Cortex of kidney (tissue), 1 donor: ENCODE data around the gene TMEM131.
"Not testable (repeated sequence)": the region's sequence is repeated elsewhere in the genome, so short reads cannot be mapped to it uniquely, and the experiment has no call there.

Source experiments
- DNase-seq: peaks from one replicate; lab custom pipeline; 2025; lab: John Stamatoyannopoulos, UW

TMEM131 gene

DNA sequence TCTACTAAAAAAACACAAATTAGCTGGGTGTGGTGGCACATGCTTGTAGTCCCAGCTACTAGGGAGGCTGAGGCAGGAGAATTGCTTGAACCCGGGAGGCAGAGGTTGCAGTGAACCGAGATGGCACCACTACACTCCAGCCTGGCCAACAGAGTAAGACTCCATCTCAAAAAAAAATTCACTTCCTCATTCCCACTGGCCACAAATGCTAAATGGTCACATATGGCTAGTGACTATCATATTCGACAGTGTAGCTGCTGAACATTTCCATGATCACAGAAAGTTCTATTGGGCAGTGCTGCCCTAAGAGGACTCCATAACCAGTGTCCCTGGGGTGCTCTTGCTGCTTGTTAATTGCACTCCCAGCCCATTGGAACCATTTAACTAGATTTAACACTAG, 26.3 kb upstream of the TMEM131 start:
- not testable (repeated sequence) for DNase-seq

DNA sequence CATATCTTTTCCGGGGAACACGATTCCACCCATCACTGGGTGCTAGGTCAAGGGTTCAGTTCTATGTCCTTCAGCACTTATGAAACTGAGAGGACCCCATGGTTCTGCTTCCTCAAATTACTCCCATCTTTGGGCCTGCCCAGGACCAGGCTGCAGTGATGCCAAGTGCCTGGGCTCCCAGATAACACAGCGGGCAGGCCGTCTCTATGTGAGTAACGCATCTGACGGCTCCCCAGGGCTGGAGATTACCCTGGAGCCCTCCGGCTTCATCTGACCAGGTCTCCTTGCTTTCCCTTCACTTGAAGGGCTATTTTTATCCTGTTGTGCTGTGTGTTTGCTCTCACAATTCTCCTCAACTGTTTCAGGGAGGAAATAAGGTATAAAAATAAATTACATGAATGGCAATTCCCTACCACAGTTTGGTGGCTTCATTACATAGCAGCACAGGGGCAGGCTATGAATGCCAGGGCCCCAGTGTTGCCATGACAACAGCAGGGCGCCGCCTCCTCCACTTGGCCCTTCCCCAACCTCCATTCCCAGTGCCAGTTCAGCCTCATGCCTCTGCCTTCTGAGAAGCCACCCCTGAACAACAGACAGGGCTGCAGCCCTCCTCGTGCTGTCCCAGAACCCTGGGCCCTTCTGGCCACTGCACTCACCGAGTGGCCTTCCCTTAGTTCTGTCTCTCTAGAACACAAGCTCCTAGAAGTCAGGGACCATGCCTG, 25.4 kb upstream of the TMEM131 start:
- no peak for DNase-seq

DNA sequence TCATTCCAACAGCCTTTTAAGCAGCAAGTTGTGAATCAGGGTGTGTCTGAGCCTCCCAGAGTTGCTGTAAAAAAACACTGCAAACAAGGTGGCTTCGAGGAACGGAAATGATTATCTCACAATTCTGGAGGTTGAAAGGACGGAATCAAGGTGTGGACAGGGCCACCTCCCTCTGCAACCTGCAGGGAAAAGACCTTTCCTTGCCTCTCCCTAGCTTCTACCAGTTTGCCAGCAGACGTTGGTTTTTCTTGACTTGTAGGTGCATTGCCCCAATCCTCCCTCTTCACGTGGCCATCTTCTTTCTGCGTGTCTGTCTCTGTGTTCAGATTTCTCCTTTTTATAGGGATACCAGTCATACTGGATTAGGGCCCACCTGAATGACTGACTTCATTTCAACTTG, 24.8 kb upstream of the TMEM131 start:
- DNase-seq: no peak

- no peak for DNase-seq
Observed at GRCh38 chr2:98016908-98017670, 21.3 kb upstream of the TMEM131 start.

DNA sequence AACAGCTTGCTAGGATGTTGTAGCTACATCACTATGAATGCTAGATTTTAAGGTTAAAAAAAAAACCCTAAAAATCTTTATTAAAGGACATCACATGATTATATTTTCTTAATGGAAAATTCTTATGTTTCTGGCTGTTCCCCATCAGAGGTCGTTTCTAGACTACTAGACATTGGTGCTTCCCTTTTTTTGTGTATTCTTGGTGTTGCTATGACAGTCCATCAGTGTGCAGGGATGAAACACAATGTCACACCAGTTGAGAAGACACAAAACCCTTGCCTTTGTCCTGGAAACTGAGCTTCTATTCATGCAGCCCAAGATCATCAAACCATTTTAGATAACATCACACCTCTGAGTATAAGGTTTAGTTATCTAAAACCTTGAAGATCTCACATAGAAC, 19.9 kb upstream of the TMEM131 start:
- no peak for DNase-seq

DNA sequence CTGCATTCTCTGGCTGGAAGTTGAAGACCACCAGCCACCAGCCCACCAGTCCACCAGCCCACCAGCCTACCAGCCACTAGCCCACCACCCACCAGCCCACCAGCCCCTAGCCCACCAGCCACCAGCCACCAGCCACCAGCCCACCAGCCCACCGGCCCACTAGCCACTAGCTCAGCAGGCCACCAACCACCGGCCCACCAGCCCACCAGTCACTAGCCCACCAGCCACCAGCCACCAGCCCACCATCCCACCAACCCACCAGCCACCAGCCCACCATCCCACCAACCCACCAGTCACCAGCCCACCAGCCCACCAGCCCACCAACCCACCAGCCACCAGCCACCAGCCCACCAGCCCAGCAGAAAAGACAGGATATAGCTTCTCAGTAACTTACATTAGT, 18.6 kb upstream of the TMEM131 start:
- no peak for DNase-seq

DNA sequence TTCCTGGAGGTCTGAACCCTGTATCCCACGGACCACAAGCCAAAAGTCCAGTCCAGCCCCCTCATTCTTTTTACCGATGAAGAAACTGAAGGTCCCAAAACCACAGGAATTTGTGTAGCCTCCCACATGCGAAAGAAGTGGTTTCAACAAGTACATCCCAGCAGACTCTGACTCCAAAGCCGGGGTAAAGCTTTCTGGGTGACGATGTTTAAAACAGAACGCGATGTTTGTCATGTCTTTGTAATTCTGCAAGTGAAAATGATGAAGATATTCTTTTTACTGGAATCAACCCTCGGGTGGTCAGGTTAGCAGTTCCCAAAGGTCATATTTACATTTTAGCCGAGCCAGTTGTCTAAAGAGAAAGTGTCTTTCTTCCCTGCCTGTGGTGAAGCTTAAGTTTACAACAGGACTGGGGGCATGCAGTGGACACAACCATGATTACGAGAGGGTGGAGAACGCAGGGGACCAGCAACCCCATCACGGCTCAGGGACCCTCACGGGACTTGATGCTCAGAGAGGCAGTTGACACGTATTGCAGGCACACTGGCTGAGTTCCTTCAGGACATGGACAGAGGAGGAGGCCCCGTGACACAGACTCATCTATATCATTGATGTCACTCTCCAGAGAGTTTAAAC, 17.8 kb upstream of the TMEM131 start:
- DNase-seq: no peak

DNA sequence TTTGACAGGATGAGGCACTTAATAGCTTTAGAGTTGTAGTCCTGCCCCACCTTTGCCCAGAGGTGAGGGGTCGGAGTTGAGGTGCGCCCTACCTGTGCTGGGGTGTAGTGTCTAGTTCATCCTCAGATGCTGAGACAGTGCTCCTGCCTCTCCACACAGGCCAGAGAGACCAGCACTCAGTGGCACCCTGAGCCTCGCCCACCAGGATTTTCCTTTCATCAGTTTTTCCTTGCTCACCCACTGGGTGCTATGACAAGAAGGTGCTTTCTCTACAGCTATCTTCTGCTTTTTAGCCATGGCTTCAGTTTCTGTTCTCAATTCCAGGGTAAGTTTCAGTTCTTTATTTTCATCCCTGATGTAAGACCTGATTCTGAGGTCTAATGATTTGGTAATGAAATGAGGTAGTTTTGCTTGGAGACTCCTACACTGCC, 16.8 kb upstream of the TMEM131 start:
- no peak for DNase-seq

DNA sequence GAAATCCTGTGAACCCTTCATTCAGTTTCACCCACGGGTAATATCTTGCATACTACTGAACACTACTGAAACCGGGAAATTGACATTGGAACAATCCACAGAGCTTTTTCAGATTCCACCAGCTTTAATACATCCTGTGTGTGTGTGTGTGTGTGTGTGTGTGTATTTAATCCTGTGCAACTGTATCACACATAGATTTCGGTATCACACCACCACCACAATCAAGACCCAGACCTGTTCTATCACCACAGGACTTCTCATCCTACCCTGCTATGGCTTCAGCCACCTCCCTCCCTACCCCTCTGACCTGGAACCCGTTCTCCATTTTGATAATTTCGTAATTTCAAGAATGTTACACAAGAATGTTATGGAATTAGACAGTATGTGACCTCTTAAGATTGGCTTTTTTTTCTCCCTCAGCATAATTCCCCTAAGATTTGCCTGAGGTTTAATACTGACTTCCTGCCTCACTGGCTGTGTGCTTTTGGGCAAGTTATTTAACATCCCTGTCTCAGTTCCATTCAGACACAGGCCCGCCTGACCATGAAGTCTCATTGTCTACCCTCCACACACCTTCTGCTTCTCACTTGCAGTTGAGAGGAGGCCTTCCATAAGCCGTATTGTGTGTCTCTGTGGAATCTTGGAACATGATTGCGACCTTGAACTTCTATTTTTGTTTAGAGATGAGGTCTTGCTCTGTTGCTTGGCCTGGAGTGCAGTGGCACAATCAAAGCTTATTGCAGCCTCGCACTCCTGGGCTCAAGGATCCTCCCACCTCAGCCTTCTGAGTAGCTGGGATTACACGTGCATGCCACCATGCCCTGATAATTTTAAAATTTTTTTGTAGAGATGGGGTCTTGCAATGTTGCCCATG, 14.4 kb upstream of the TMEM131 start:
- no peak for DNase-seq

- DNase-seq: no peak
Observed at GRCh38 chr2:98008415-98008814, 12.7 kb upstream of the TMEM131 start.

GRCh38 chr2:98006378-98006777, 10.6 kb upstream of the TMEM131 start:
- DNase-seq: no peak

DNA sequence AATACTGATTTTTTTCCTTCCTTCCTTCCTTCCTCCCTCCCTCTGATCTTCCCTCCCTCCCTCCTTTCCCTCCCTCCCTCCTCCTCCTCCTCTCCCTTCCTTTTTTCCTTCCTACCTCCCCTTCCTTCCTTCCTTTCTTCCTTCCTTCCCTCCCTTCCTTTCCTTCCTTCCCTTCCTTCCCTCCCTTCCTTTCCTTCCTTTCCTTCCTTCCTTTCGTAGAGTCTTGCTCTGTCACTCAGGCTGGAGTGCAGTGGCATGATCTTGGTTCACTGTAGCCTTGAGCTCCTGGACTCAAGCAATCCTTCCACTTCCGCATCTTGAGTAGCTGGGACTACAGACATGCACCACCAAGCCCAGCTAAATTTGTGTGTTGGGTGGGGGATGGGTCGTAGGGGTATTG, 8.9 kb upstream of the TMEM131 start:
- DNase-seq: no peak

- no peak for DNase-seq
Observed at GRCh38 chr2:98004047-98004446, 8.3 kb upstream of the TMEM131 start.

GRCh38 chr2:97999536-97999935, 3.8 kb upstream of the TMEM131 start:
- DNase-seq: no peak

GRCh38 chr2:97998431-97999005, 2.8 kb upstream of the TMEM131 start:
- DNase-seq: no peak

- DNase-seq: no peak
Observed at GRCh38 chr2:97997784-97998392, 2.1 kb upstream of the TMEM131 start.

- DNase-seq: no peak
Observed at GRCh38 chr2:97996679-97997078, 931 bp upstream of the TMEM131 start.

DNA sequence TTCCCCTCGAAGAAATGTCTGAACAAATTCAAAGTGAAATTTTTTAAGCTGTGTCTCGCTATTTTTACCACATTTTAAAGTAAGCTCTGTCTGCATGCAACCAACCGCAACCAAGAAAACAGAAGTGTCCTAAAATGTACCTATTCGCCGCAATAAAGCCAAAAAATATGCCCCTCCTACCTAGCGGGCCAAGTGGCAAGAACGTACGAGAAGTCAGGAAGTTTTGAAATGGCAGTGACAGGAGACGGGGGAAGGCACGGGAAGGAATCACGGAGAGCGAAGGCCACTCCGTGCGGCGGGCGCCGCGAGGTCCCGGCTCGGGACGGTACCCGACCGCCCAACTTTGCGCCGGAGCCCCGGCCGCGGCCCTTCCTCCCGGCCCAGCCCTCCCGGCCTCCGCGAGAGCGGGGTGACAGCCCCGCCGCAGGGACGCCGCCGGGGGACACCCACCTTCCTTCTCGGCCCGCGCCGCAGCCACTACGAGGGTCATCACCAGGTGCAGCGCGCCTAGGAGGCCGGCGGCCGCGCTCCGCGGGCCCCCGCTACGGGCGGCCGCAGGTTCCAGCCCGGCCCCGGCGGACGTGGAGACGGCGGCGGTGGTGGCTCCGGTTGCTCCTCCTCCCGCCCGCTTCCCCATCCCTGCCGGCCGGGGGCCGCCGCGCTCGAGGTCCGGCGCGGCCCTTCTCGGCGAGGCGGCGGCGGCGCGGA, 568 bp downstream of the TMEM131 start:
- DNase-seq: no peak

GRCh38 chr2:97994476-97994875, 1.3 kb downstream of the TMEM131 start:
- no peak for DNase-seq

DNA sequence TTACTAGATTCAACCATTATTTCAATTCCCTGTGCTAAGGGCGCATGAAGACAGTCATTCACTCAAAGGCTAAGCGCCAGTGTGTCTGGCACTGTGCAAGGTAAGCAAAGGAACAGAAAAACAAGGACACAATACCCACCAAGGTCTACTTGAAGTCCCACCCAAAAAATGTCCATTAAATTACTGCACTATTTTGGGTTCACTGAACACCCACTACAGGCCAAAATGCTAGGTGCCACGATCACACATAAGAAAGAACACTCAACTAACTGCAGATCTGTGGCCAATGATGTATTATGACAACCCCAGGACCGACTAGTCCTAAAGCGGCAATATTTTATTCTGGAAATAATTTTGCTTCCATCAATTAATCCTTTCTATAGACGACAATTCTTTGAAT, 1.8 kb downstream of the TMEM131 start:
- no peak for DNase-seq
